GM23248 (cell line): ENCODE results near the gene ZNF280A. TPM values are rescaled to one million over a fixed set of nuclear protein-coding genes. Genes with fewer than 3 reads are reported as not detected.

Source experiments
- DNase-seq: peaks from one replicate; pipeline ENCODE4 v3.0.0-alpha.2; 2015
- H2AFZ ChIP-seq: fragments of 200-600 bp; sonication (generic); 2 replicates; pipeline ENCODE4 v1.6.1; 2016; ENCODE audit warnings: antibody characterized with exemption
- H3F3A ChIP-seq: fragments of 200-600 bp; sonication (generic); 2 replicates; pipeline ENCODE4 v1.6.1; 2016; ENCODE audit warnings: mild to moderate bottlenecking, antibody characterized with exemption, mixed run types; ENCODE audit not compliant: insufficient read depth
- H3K27ac ChIP-seq: fragments of 200-600 bp; sonication (generic); 2 replicates; pipeline ENCODE4 v1.5.1; 2016; ENCODE audit warnings: mild to moderate bottlenecking
- H3K27me3 ChIP-seq: fragments of 200-600 bp; sonication (generic); replicated peaks from 2 replicates; pipeline ENCODE4 v1.6.1; 2016; ENCODE audit warnings: mild to moderate bottlenecking; ENCODE audit not compliant: insufficient read depth
- H3K36me3 ChIP-seq: fragments of 200-600 bp; sonication (generic); 2 replicates; pipeline ENCODE4 v1.6.1; 2016; ENCODE audit warnings: low read depth, mild to moderate bottlenecking
- H3K4me1 ChIP-seq: fragments of 200-600 bp; sonication (generic); 2 replicates; pipeline ENCODE4 v1.6.1; 2016; ENCODE audit warnings: mild to moderate bottlenecking; ENCODE audit not compliant: insufficient read depth
- H3K4me2 ChIP-seq: fragments of 200-600 bp; sonication (generic); one replicate; pipeline ENCODE4 v1.6.1; 2016; ENCODE audit warnings: mild to moderate bottlenecking; ENCODE audit not compliant: unreplicated experiment
- H3K4me3 ChIP-seq: fragments of 200-600 bp; sonication (generic); 2 replicates; pipeline ENCODE4 v1.5.1; 2016; ENCODE audit warnings: mild to moderate bottlenecking
- H3K79me2 ChIP-seq: fragments of 200-600 bp; sonication (generic); 2 replicates; pipeline ENCODE4 v1.6.1; 2016; ENCODE audit warnings: mild to moderate bottlenecking; ENCODE audit not compliant: insufficient read depth
- H3K9ac ChIP-seq: fragments of 200-600 bp; sonication (generic); 2 replicates; pipeline ENCODE4 v1.6.1; 2016; ENCODE audit warnings: mild to moderate bottlenecking
- H3K9me2 ChIP-seq: fragments of 200-600 bp; sonication (generic); 2 replicates; pipeline ENCODE4 v1.6.1; 2016; ENCODE audit warnings: mixed run types, mild to moderate bottlenecking, moderate library complexity; ENCODE audit not compliant: insufficient read depth
- H3K9me3 ChIP-seq: fragments of 200-600 bp; sonication (generic); one replicate; pipeline ENCODE4 v1.6.1; 2017; ENCODE audit warnings: low read depth
- H4K20me1 ChIP-seq: fragments of 200-600 bp; sonication (generic); 2 replicates; pipeline ENCODE4 v1.6.0; 2016; ENCODE audit not compliant: insufficient read depth
- EZH2 ChIP-seq: fragments of 200-600 bp; sonication (generic); IDR thresholded peaks from 2 replicates; pipeline ENCODE4 v1.6.1; 2018; ENCODE audit warnings: antibody characterized with exemption, mild to moderate bottlenecking; ENCODE audit not compliant: insufficient read depth, poor library complexity, severe bottlenecking
- EZH2phosphoT487 ChIP-seq: fragments of 200-600 bp; sonication (generic); IDR thresholded peaks from 2 replicates; pipeline ENCODE4 v1.6.1; 2018; ENCODE audit warnings: antibody characterized with exemption, moderate library complexity, mild to moderate bottlenecking, low read depth; ENCODE audit not compliant: insufficient read depth
- WGBS, 2 experiments: methylation state at CpG; one replicate each; pipeline ENCODE4 v1.1.6; 2015 to 2017; ENCODE audit warnings: low lambda C conversion rate in 2 of 2, low coverage in 1 of 2; ENCODE audit errors: missing lambda C conversion rate in 2 of 2; 5-methylcytosine and 5-hydroxymethylcytosine counted together
- in situ Hi-C: fragments of 300-500 bp; cut with MboI; formaldehyde crosslinking; loops from 2 replicates; pipeline ENCODE4 v1.15.0; 2020
- polyA plus RNA-seq: library from polyadenylated mRNA; unstranded; fragments of >200 nt; fragmentation: Nextera tagmentation; extraction: Ambion mirVana; gene quantifications from 2 replicates; pipeline ENCODE4 v1.2.1, GENCODE V29; 2016
- total RNA-seq: library from RNA; depleted of rRNA; stranded (reverse); fragments of >200 nt; shearing (Covaris generic); gene quantifications from 2 replicates; pipeline ENCODE4 v1.2.3, GENCODE V29; 2014

The ZNF280A gene
- total and polyA plus RNA-seq, 2 experiments from 2014 or later, result not detected

DNA sequence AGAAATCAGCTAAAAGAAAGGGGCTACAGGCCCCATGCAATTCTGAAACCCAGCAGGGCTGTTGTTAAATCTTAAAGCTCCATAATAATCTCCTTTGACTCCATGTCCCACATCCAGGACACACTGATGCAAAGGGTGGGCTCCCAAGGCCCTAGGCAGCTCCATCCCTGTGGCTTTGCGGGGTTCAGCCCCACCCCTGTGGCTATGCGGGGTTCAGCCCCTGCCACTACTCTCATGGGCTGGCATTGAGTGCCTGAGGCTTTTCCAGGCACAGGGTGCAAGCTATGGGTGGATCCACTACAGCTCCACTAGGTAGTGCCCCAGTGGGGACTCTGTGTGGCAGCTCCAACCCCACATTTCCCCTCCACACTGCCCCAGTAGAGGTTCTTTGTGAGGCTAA, 8.7 kb upstream of the ZNF280A start:
- WGBS, 2 experiments, result 20 to 26% methylated on average over 1 to 2 of the region's 2 CpGs
- in situ Hi-C loops, result no loop called here
- no peak overlapping the region for H3K4me2 ChIP-seq

DNA sequence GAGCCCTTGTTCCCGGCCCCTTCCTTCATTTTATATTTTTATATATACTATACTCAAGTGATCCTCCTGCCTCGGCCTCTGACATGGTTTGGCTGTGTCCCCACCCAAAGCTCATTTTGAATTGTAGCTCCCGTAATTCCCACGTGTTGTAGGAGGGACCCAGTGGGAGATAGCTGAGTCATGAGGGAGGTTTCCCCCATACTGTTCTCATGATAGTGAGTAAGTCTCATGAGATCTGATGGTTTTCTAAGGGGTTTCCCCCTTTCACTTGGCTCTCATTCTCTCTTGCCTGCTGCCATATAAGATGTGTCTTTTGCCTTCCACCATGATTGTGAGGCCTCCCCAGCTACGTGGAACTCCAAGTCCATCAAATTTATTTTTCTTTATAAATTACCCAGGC, 7.2 kb upstream of the ZNF280A start:
- H3K79me2 ChIP-seq, result no peaks in the 10 kb centered on the region
- H3K9ac ChIP-seq, result no peak overlapping the region
- no peak overlapping the region for H3K4me3 ChIP-seq
- no peak for DNase-seq
- no peaks in the 10 kb centered on the region for H3K9me3 ChIP-seq
- no peaks in the 10 kb centered on the region for H3K4me1 ChIP-seq
- H3K4me2 ChIP-seq, result no peak overlapping the region
- no peak for TF ChIP-seq EZH2phosphoT487
- TF ChIP-seq EZH2, result no peak
- no peaks in the 10 kb centered on the region for H3K9me2 ChIP-seq
- no peaks in the 10 kb centered on the region for H3F3A ChIP-seq
- in situ Hi-C loops, result no loop called here
- peaks cover 11% of the 10 kb centered on the region for H3K27me3 ChIP-seq
- no peaks in the 10 kb centered on the region for H3K36me3 ChIP-seq
- no peak overlapping the region for H3K27ac ChIP-seq
- H4K20me1 ChIP-seq, result no peaks in the 10 kb centered on the region
- WGBS, 2 experiments, result 22 to 33% methylated on average over 5 of the region's 5 CpGs
- no peak overlapping the region for H2AFZ ChIP-seq

More for the DNA sequence above, 8.7 kb upstream of the ZNF280A start:
- no peaks in the 10 kb centered on the region for H3K9me2 ChIP-seq
- no peaks in the 10 kb centered on the region for H3F3A ChIP-seq
- no peaks in the 10 kb centered on the region for H4K20me1 ChIP-seq
- H3K4me3 ChIP-seq, result no peak overlapping the region
- H3K9ac ChIP-seq, result no peak overlapping the region
- H3K36me3 ChIP-seq, result no peaks in the 10 kb centered on the region
- TF ChIP-seq EZH2phosphoT487 (no peak), EZH2 (no peak)
- H3K27me3 ChIP-seq, result peaks cover 11% of the 10 kb centered on the region
- H2AFZ ChIP-seq, result no peak overlapping the region
- no peak overlapping the region for H3K27ac ChIP-seq
- no peak for DNase-seq
- H3K9me3 ChIP-seq, result no peaks in the 10 kb centered on the region
- H3K79me2 ChIP-seq, result no peaks in the 10 kb centered on the region
- H3K4me1 ChIP-seq, result no peaks in the 10 kb centered on the region

DNA sequence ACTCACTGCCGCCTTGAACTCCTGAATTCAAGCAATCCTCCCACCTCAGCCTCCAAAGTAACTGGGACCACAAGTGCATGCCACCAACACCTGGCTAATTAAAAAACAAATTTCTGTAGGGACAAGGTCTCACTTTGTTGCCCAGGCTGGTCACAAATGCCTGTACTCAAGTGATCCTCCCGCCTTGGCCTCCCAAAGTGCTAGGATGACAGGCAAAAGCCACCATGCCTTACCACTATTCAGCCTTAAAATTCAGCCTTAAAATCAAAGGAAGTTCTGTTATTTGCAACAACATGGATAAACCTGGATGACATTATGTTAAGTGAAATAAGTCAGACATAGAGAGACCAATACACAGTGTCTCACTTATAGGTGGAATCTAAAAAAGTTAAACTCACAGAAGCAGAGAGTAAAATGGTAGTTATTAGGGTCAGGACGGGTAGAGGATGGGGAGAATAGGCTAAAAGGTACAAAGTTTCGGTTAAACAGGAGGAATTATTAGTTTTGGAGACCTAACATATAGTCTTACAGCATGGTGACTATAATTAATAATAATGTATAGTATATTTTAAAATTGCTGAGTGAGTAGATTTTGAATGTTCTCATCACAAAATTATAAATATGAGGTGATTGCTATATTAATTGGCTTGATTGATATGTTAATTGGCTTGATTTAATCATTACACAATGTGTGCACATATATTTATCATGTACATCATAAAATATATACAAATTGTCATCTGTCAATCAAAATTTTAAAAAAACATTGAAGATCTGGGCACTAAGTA, 6.2 kb upstream of the ZNF280A start:
- TF ChIP-seq EZH2phosphoT487 (no peak), EZH2 (no peak)

DNA sequence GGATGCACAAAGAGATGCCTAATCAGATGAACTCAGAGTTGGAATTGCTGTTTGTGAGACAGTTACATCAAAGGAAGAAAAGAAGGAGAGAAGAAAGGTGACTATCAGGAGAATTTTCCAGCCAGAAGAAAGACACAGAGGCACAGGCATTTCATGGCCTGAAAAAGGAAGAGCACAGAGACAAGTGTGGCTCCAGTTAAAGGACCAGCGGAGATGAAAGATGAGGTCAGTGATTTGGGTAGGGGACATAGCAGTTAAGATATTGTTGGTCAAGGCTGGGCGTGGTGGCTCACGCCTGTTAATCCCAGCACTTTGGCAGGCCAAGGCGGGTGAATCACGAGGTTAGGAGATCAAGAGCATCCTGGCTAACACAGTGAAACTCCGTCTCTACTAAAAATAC, 3.4 kb upstream of the ZNF280A start:
- Histone ChIP-seq H3K9ac (no peak overlapping the region), H3K79me2 (no peaks in the 10 kb centered on the region), H3K27ac (no peak overlapping the region), H3K27me3 (peaks cover 11% of the 10 kb centered on the region), H3K9me3 (no peaks in the 10 kb centered on the region), H3K4me1 (no peaks in the 10 kb centered on the region), H3K4me2 (no peak overlapping the region), H3K4me3 (no peak overlapping the region), H3F3A (no peaks in the 10 kb centered on the region), H3K9me2 (no peaks in the 10 kb centered on the region), H4K20me1 (no peaks in the 10 kb centered on the region), H3K36me3 (no peaks in the 10 kb centered on the region), H2AFZ (no peak overlapping the region)
- in situ Hi-C loops, result no loop called here
- no peak for DNase-seq
- WGBS, 2 experiments, result 39 to 42% methylated on average over 6 of the region's 6 CpGs
- TF ChIP-seq EZH2 (no peak), EZH2phosphoT487 (no peak)

More for the DNA sequence above, 6.2 kb upstream of the ZNF280A start:
- no peaks in the 10 kb centered on the region for H3K9me2 ChIP-seq
- no peak overlapping the region for H3K4me2 ChIP-seq
- no peaks in the 10 kb centered on the region for H3K4me1 ChIP-seq
- H3K27me3 ChIP-seq, result peaks cover 11% of the 10 kb centered on the region
- no peaks in the 10 kb centered on the region for H3K9me3 ChIP-seq
- no peaks in the 10 kb centered on the region for H3F3A ChIP-seq
- H3K27ac ChIP-seq, result no peak overlapping the region
- 30 to 33% methylated on average over 4 of the region's 4 CpGs for WGBS, 2 experiments
- no peaks in the 10 kb centered on the region for H4K20me1 ChIP-seq
- no peak overlapping the region for H3K9ac ChIP-seq
- no peak for DNase-seq
- no peak overlapping the region for H2AFZ ChIP-seq
- in situ Hi-C loops, result no loop called here
- no peak overlapping the region for H3K4me3 ChIP-seq
- H3K79me2 ChIP-seq, result no peaks in the 10 kb centered on the region
- H3K36me3 ChIP-seq, result no peaks in the 10 kb centered on the region
